Heart left ventricle (tissue), 16 donors: ENCODE results near the gene DNAJB7. TPM values are rescaled to one million over a fixed set of nuclear protein-coding genes. Genes with fewer than 3 reads are reported as not detected.

Source experiments
- ATAC-seq, 4 donors: fragments of 200-7000 bp; cut with Tn5 transposase; one replicate each; pipeline ENCODE4 v1.9.1; 2020 to 2022; ENCODE audit warnings: moderate library complexity in 4 of 4, mild to moderate bottlenecking in 3 of 4, moderate number of reproducible peaks in 1 of 4
- DNase-seq, 5 donors: peaks; one replicate each; pipeline ENCODE4 v3.0.0-alpha.2; 2020
- H3K27ac ChIP-seq, 12 donors: fragments of 200-600 bp; sonication (generic) in 4 of 12; one replicate each; pipeline versions ENCODE4 v1.5.0 to v1.8.0; 2016 to 2022; ENCODE audit warnings: mild to moderate bottlenecking in 2 of 12
- H3K27me3 ChIP-seq, 9 donors: fragments of 200-600 bp; sonication (generic) in 2 of 9; one replicate each; pipeline versions ENCODE4 v1.5.1 to v1.8.0; 2016 to 2022; ENCODE audit warnings: mild to moderate bottlenecking in 3 of 9
- H3K36me3 ChIP-seq, 9 donors: fragments of 200-600 bp; sonication (generic) in 2 of 9; one replicate each; pipeline versions ENCODE4 v1.5.0 to v1.8.0; 2018 to 2022; ENCODE audit warnings: mild to moderate bottlenecking in 2 of 9
- H3K4me1 ChIP-seq, 12 donors: fragments of 200-600 bp; sonication (generic) in 4 of 12; one replicate each; pipeline versions ENCODE4 v1.5.0 to v1.8.0; 2016 to 2022; ENCODE audit warnings: mild to moderate bottlenecking in 3 of 12
- H3K4me3 ChIP-seq, 12 donors: fragments of 200-600 bp; sonication (generic) in 4 of 12; one replicate each; pipeline versions ENCODE4 v1.5.0 to v1.8.0; 2017 to 2022; ENCODE audit warnings: mild to moderate bottlenecking in 9 of 12, moderate library complexity in 4 of 12
- H3K9me3 ChIP-seq, 12 donors: fragments of 200-600 bp; sonication (generic) in 4 of 12; one replicate each; pipeline versions ENCODE4 v1.5.0 to v1.8.0; 2016 to 2022; ENCODE audit warnings: mild to moderate bottlenecking in 1 of 12
- CTCF ChIP-seq, 12 donors: fragments of 200-600 bp; sonication (generic) in 4 of 12; IDR thresholded peaks; one replicate each; pipeline versions ENCODE4 v1.5.0 to v1.8.0; 2018 to 2022; ENCODE audit warnings: antibody characterized with exemption in 12 of 12, mild to moderate bottlenecking in 5 of 12
- POLR2A ChIP-seq, 2 donors: fragments of 450-650 bp; IDR thresholded peaks; one replicate each; pipeline ENCODE4 v1.6.1; 2017; ENCODE audit warnings: antibody characterized with exemption in 2 of 2, mild to moderate bottlenecking in 2 of 2, moderate library complexity in 2 of 2
- WGBS, 4 donors: extraction: QIAGEN DNeasy Blood & Tissue Kit in 2 of 4; methylation state at CpG; one replicate each; pipeline versions ENCODE4 v1.1.5 to v1.1.7; 2013 to 2018; 5-methylcytosine and 5-hydroxymethylcytosine counted together
- intact Hi-C, 10 donors: fragments of 100-400 bp; cut with DNase I; formaldehyde crosslinking; loops; one replicate each; pipeline versions ENCODE4 v1.11.1 to v1.14.2; 2022
- long read RNA-seq, 3 donors: library from polyadenylated mRNA; unstranded; transcript quantifications; one replicate each; pipeline ENCODE4 v2.0.0, GENCODE V29; 2020 to 2021
- polyA plus RNA-seq, 2 donors: library from polyadenylated mRNA; stranded (reverse); fragments of 200-250 nt; gene quantifications; one replicate each; pipeline ENCODE4 v1.2.3, GENCODE V29; 2013
- total RNA-seq, 9 donors: library from RNA; depleted of rRNA in 2 of 9; stranded (reverse); fragments of >200 nt in 2 of 9; fragmentation: NEBNext Ultra II Directional in 3 of 9; extraction: Animal tissue kit (Norgen Biotek cat#: 25700) in 3 of 9; gene quantifications; one replicate each; pipeline versions ENCODE4 v1.1.0 to v1.2.4, GENCODE V29; 2016 to 2023
- donor health status: ischemic (EF 13 %, LVEDD 7.1; RV severe dilation, severe dysfunction).
- donor health status: healthy with polysubstance abuse.
- donor health status: DM: no; HTN: yes; CAD: no.
- donor health status: DM: no; HTN: no; CAD: no.
- donor health status: ischemic (EF 25% LVEDD 6.9; RV normal size, moderate dysfunction).
- donor health status: ischemic (EF 25% LVEDD 5.7; RV mildly dilated, moderate dysfunction).
- donor health status: healthy.
- donor health status: DM: yes; HTN: yes; CAD: no.
- donor health status: ischemic (EF 35%, LVEDD 5.7; RV mildly dilated, moderate dysfunction).
- donor health status: nonischemic (EF 11% LVEDD 7.7; RV severe dilation, severe dysfunction).
- donor health status: DM: yes; HTN: yes; CAD: no.
- donor health status: PGD.
- donor health status: ischemic (EF 29% LVEDD 5.4; RV normal size, mild dysfunction).
- donor health status: nonischemic (EF 23%, LVEDD 6.1; RV moderate dilation, normal function).

The DNAJB7 gene
- total RNA-seq (not detected), polyA plus RNA-seq (not detected)
- long read RNA-seq, donor 1, partial matches to known transcripts, result 0 of 2 reads
- long read RNA-seq, donor 1, other reads (novel, unspliced or antisense), result 0 of 2 reads
- long read RNA-seq, donor 2, partial matches to known transcripts, result 0 of 3 reads
- long read RNA-seq, donor 2, other reads (novel, unspliced or antisense), result 0 of 3 reads
- long read RNA-seq, donor 3, partial matches to known transcripts, result 0 of 2 reads
- long read RNA-seq, donor 3, other reads (novel, unspliced or antisense), result 0 of 2 reads

GRCh38 chr22:40862013-40862412 lies at the start of gene DNAJB7:
DNAJB7 (minus strand) TSS chr22:40862113; CDS start chr22:40861994, 119 bp downstream.
- DNase-seq, result no peak
- ATAC-seq, result no peak
- peaks cover 0 to 28% (median 10%) of the 10 kb centered on the region in 12 donors for H3K4me1 ChIP-seq
- H3K4me3 ChIP-seq, result no peak within 1 kb of the TSS
- intact Hi-C loops, result no loop called here
- no peaks in the 10 kb centered on the region for H3K27me3 ChIP-seq
- H3K9me3 ChIP-seq, result no peaks in the 10 kb centered on the region
- TF ChIP-seq CTCF (IDR thresholded peaks at IDR 0.05), result no peak
- TF ChIP-seq POLR2A (IDR thresholded peaks at IDR 0.05), result no peak
- H3K27ac ChIP-seq, result no peak within 1 kb of the TSS
- H3K36me3 ChIP-seq, result peaks cover 0 to 25% (median 14%) of the 10 kb centered on the region in 9 donors
- WGBS, 4 donors, result 86 to 94% (median 93%) methylated on average over 3 of the region's 3 CpGs

- intact Hi-C loops, result no loop called here
- no peak for DNase-seq
- Histone ChIP-seq H3K27ac (no peak overlapping the region), H3K9me3 (no peaks in the 10 kb centered on the region), H3K27me3 (no peaks in the 10 kb centered on the region), H3K4me3 (no peak overlapping the region), H3K4me1 (no peaks in the 10 kb centered on the region), H3K36me3 (peaks cover 0 to 88% (median 69%) of the 10 kb centered on the region in 9 donors)
- no peak for ATAC-seq
- TF ChIP-seq CTCF (IDR thresholded peaks at IDR 0.05) (no peak), POLR2A (IDR thresholded peaks at IDR 0.05) (no peak)
- WGBS, 4 donors, result 90 to 96% (median 94%) methylated on average over 6 of the region's 6 CpGs
Observed at GRCh38 chr22:40908895-40909294, 47.0 kb upstream of the DNAJB7 start.

- 82 to 96% (median 93%) methylated on average over 1 of the region's 1 CpG for WGBS, 4 donors
- TF ChIP-seq CTCF (IDR thresholded peaks at IDR 0.05) (no peak), POLR2A (IDR thresholded peaks at IDR 0.05) (no peak)
- H3K4me1 ChIP-seq, result peaks cover 0 to 12% (median 0%) of the 10 kb centered on the region in 12 donors
- no peaks in the 10 kb centered on the region for H3K27me3 ChIP-seq
- intact Hi-C loops, result no loop called here
- peak overlapping the region in 1 of 12 donors; percentile 61 for H3K27ac ChIP-seq
- ATAC-seq, result no peak
- no peaks in the 10 kb centered on the region for H3K9me3 ChIP-seq
- no peak for DNase-seq
- no peak overlapping the region for H3K4me3 ChIP-seq
- peaks cover 0 to 47% (median 32%) of the 10 kb centered on the region in 9 donors for H3K36me3 ChIP-seq
Observed at GRCh38 chr22:40904101-40904500, 42.2 kb upstream of the DNAJB7 start.

GRCh38 chr22:40898850-40899357 lies 37.0 kb upstream of the DNAJB7 start:
- no peak for DNase-seq
- Histone ChIP-seq H3K4me3 (no peak overlapping the region), H3K27me3 (no peaks in the 10 kb centered on the region), H3K36me3 (peaks cover 0 to 20% (median 2%) of the 10 kb centered on the region in 9 donors), H3K9me3 (no peaks in the 10 kb centered on the region), H3K27ac (no peak overlapping the region), H3K4me1 (peaks cover 0 to 12% (median 0%) of the 10 kb centered on the region in 12 donors)
- intact Hi-C loops, result loop anchor here in 1 of 10 donors (10.0 kb wide), 1 partner anchor 214 kb away; no protein-coding TSS in a partner anchor
- TF ChIP-seq CTCF (IDR thresholded peaks at IDR 0.05) (peak in 11 of 12 donors; percentile 7 to 60 (median 48)), POLR2A (IDR thresholded peaks at IDR 0.05) (no peak)
- WGBS, 4 donors, result 45 to 50% (median 47%) methylated on average over 3 of the region's 3 CpGs
- ATAC-seq, result peak in 1 of 4 donors; percentile 30
